Measurements from ENCODE around the gene TNP2.

TNP2 gene

DNA sequence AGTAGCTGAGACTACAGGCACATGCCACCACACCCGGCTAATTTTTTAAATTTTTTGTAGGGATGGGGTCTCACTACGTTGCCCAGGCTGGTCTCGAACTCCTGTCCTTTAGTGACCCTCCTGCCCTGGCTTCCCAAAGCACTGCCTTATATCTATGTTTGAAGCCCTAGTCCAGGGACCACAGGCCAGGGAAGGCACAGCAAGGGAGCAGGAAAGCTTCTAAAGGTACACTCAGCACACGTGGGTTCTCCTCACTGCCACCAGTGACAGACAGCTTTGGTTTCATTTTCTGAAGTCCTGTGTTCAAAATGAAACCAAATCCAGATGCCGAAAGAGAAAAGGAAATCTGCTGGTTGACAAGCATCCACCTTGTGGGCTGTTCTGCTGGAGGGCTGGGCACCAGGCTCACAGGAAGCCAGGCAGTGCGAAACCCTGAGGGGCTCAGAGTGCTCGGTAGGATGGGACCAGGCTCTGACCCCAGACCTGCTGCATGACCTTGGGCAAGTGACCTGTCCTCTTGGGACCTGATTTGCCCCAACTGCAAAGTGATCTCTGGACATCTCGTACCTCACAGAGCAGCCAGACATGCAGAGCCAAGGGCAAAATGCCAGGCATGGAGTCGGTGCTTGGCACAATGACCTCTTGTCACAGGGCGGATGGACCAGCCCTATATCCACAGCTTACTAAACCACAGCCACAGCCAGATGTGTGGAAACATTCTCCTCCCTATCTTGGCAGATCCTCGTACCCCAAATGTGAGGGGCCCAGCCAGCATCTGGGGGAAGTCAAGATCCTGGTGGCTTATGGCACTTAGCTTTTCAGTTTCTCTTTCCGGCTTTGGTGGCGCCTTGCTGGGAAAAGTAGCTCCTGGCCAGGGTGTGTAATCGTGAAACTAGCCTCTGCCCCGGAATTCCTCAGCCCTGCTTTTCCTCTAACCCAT is 10.3 kb downstream of the TNP2 start:
- Histone ChIP-seq H3K36me3 (ENCODE audit: insufficient read depth, low read length) (peaks cover 3% of the 10 kb centered on the region), H3K4me3 (ENCODE audit: low read length) (no peak overlapping the region), H3K27me3 (ENCODE audit: insufficient read depth, low read length) (peaks cover 6% of the 10 kb centered on the region; the same call in 1 of the 2 replicates), H3K9ac (ENCODE audit: low read depth, low read length) (no peak overlapping the region), H3K9me3 (ENCODE audit: insufficient read depth, low read depth, low read length) (no peaks in the 10 kb centered on the region), H3K4me1 (ENCODE audit: insufficient read depth, low read length) (peaks cover 4% of the 10 kb centered on the region; the same call in 1 of the 2 replicates), H3K27ac (ENCODE audit: low read depth, low read length) (no peak overlapping the region)
- 91% methylated on average over 15 of the region's 15 CpGs for WGBS

DNA sequence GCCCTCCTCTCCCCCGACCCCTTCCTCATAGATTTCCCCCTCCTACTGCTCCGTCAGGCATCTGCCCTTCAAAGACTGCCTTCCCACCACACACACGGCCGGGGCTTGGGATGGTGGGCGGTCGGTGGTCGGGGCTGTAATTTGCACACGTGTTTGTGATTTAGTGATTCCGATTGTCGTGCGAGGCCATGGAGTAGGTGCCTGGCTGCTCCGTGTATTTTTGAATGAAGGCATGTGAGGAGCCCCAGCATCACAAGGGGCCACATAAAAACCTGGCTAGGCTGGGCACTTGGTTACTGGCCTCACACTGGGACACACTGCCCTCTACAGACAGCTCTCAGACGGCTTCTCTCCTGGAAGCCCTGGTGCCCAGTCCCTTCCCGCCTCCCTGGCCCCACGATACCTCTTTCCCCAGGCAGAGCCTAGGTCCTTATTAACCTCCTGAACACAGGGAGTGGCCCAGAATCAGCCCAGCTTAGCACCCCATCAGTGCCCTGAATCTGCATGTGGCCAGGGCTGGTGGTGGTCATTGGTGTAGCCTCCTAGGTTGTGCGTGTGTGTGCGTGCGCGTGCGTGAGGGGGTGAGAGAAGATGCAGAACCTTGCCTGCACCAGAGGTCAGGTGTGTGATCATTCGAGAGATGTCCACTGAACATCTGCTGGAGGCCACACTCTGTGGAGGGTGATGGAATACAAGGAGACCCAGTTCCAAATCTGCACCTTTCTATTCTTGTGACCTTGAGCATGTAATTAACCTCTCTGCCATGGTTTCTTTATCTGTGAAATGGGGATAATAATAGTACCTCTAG is 11.8 kb downstream of the TNP2 start:
- no peak overlapping the region for H3K9ac ChIP-seq (ENCODE audit: low read depth, low read length)
- WGBS, result 31% methylated on average over 19 of the region's 21 CpGs
- peaks cover 11% of the 10 kb centered on the region for H3K4me1 ChIP-seq (ENCODE audit: insufficient read depth, low read length)
- no peaks in the 10 kb centered on the region for H3K9me3 ChIP-seq (ENCODE audit: insufficient read depth, low read depth, low read length)
- H3K27me3 ChIP-seq (ENCODE audit: insufficient read depth, low read length), result peaks cover 6% of the 10 kb centered on the region; the same call in 1 of the 2 replicates
- peak overlapping the region; percentile 77 for H3K4me3 ChIP-seq (ENCODE audit: low read length)
- H3K27ac ChIP-seq (ENCODE audit: low read depth, low read length), result no peak overlapping the region
- peaks cover 17% of the 10 kb centered on the region for H3K36me3 ChIP-seq (ENCODE audit: insufficient read depth, low read length)

DNA sequence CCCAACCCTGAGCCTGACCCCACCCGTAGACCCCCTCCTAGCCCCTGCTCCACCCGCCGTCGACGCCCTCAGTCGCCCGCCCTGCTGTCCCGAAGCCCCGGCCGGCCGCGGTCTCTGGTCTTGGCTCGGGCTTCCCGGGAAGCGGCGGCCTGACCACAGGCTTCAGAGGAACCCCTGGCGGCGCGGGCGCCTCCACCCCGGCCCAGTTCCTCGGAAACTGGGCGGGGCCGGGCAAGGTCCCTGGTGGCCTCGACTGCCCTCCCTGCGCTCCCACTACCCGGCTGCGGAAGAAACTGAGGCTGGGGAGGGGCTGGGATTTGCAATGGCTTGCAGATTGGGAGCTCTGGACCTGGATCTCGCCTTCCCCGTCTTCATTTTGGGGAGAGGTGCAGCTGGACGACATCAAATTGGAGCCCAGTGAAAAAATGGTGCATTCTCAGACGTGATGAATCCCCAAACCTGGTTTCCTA is 12.4 kb downstream of the TNP2 start:
- Histone ChIP-seq H3K27me3 (ENCODE audit: insufficient read depth, low read length) (peaks cover 6% of the 10 kb centered on the region; the same call in 1 of the 2 replicates), H3K36me3 (ENCODE audit: insufficient read depth, low read length) (peaks cover 23% of the 10 kb centered on the region), H3K9me3 (ENCODE audit: insufficient read depth, low read depth, low read length) (no peaks in the 10 kb centered on the region), H3K4me1 (ENCODE audit: insufficient read depth, low read length) (peaks cover 11% of the 10 kb centered on the region), H3K27ac (ENCODE audit: low read depth, low read length) (peak overlapping the region; percentile 69; the same call in 1 of the 2 replicates), H3K9ac (ENCODE audit: low read depth, low read length) (peak overlapping the region; percentile 73), H3K4me3 (ENCODE audit: low read length) (peak overlapping the region; percentile 77)
- under 1% methylated on average over 32 of the region's 32 CpGs for WGBS

DNA sequence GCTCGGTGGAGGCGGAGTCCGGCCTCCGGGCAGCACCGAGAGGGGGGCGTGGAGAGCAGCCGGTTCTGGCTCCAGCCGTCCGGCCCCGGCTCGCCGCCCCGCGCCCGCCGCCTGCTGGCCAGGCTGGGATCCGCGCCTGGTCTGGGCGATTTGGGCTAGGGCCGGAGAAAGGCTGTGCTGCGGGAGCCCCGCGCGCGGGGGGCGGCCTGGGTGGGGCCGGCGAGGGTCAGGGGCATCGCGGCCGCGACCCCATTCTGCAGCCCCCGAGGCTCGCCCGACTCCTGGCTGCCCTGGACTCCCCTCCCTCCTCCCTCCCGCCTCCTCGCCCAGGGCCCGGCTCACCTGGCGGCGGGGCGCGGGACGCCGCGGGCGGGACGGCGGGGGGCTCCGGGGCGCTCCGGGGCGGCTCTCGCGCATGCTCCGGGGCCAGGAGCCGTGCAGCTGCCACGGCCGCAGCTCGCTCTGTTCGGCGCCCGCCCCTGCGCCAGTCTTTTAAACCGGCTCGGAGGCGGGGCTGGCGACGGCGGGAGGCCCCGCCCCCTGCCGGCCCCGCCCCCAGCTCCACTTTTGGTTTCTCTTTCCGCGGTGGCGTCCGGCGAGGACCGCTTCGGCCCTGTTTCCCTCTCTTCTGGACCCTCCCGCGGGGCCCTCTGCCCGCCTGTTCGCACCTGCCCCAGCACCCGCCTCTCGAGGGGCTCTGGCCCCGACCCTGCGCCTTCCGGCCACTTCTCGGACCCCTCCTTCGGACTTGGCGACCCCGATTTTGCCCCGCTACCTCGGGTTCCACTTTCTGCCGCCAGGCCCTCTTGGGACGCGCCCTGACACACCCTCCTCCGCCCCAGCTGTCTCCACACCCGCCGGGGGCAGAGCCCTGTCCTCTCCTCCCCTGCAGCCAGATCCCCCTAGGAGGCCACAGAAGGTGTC is 13.1 kb downstream of the TNP2 start, which contains the start of gene SOCS1:
TSS of gene SOCS1 (minus strand) at position 468 of the 924 bp plus-strand sequence. CDS start 726 bp downstream, outside the sequence.
- Histone ChIP-seq H3K9me3 (ENCODE audit: insufficient read depth, low read depth, low read length) (no peaks in the 10 kb centered on the region), H3K27ac (ENCODE audit: low read depth, low read length) (peak within 1 kb of the TSS; percentile 76; the same call in 1 of the 2 replicates), H3K9ac (ENCODE audit: low read depth, low read length) (peak within 1 kb of the TSS; percentile 78), H3K36me3 (ENCODE audit: insufficient read depth, low read length) (peaks cover 23% of the 10 kb centered on the region), H3K27me3 (ENCODE audit: insufficient read depth, low read length) (peaks cover 6% of the 10 kb centered on the region; the same call in 1 of the 2 replicates), H3K4me1 (ENCODE audit: insufficient read depth, low read length) (peaks cover 11% of the 10 kb centered on the region), H3K4me3 (ENCODE audit: low read length) (peak within 1 kb of the TSS; percentile 77)
- WGBS, result under 1% methylated on average over 100 of the region's 100 CpGs

DNA sequence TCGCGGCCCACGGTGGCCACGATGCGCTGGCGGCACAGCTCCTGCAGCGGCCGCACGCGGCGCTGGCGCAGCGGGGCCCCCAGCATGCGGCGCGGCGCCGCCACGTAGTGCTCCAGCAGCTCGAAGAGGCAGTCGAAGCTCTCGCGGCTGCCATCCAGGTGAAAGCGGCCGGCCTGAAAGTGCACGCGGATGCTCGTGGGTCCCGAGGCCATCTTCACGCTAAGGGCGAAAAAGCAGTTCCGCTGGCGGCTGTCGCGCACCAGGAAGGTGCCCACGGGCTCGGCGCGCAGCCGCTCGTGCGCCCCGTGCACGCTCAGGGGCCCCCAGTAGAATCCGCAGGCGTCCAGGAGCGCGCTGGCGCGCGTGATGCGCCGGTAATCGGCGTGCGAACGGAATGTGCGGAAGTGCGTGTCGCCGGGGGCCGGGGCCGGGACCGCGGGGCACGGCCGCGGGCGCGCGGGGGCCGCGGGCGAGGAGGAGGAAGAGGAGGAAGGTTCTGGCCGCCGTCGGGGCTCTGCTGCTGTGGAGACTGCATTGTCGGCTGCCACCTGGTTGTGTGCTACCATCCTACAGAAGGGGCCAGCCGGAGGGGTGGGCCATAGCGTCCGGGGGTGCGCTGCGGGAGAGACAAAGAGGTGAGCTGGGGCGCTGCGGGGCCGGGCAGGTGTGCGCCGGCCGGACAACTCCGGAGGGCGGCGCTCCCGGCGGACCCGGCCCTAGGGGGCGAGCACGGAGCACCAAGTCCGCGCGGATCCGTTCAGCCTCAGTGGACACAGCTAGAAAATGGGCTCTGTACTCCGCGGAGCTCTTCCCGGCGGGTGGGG is 14.0 kb downstream of the TNP2 start:
- Histone ChIP-seq H3K36me3 (ENCODE audit: insufficient read depth, low read length) (peaks cover 23% of the 10 kb centered on the region), H3K27ac (ENCODE audit: low read depth, low read length) (peak overlapping the region; percentile 17; the same call in 1 of the 2 replicates), H3K9ac (ENCODE audit: low read depth, low read length) (peak overlapping the region; percentile 78), H3K27me3 (ENCODE audit: insufficient read depth, low read length) (peaks cover 6% of the 10 kb centered on the region; the same call in 1 of the 2 replicates), H3K4me3 (ENCODE audit: low read length) (peak overlapping the region; percentile 77), H3K4me1 (ENCODE audit: insufficient read depth, low read length) (peaks cover 11% of the 10 kb centered on the region), H3K9me3 (ENCODE audit: insufficient read depth, low read depth, low read length) (no peaks in the 10 kb centered on the region)
- WGBS, result 2% methylated on average over 105 of the region's 105 CpGs

DNA sequence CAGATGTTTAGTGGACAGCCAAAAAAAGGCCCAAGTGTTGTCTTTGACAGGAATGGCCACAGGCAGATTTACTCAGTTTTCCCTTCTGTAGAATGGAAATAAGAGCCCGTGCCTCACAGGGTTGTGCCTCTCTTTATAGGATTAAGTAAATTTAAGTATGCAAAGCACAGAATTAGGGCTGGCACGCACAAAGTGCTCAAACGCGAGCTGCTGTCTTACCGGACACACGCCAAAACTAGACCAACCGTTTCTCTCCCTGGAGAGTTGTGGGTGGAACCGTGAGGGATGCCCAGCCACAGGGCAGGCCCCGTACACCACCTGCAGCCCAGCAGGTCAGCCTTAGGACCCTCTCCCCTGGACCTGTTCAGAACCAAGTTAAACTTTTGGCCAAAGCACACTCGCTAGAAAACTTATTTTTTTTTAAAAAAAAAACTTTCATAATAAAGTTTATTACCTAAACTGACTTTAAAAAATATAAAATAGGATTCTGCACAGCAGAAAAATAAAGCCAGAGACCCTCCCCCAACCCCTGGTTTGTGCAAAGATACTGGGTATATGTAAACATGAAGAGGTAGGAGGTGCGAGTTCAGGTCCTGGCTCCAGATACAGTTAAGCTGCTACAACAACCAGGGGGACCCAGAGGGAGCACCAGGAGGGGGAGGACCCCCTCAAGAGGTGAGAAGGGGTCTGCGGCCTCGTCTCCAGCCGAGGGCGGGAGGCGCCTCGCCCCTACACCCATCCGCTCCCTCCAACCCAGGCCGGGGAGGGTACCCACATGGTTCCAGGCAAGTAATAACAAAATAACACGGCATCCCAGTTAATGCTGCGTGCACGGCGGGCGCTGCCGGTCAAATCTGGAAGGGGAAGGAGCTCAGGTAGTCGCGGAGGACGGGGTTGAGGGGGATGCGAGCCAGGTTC is 14.9 kb downstream of the TNP2 start:
- Histone ChIP-seq H3K4me3 (ENCODE audit: low read length) (peak overlapping the region; percentile 77), H3K27me3 (ENCODE audit: insufficient read depth, low read length) (peaks cover 6% of the 10 kb centered on the region; the same call in 1 of the 2 replicates), H3K4me1 (ENCODE audit: insufficient read depth, low read length) (peaks cover 11% of the 10 kb centered on the region), H3K36me3 (ENCODE audit: insufficient read depth, low read length) (peaks cover 23% of the 10 kb centered on the region), H3K9me3 (ENCODE audit: insufficient read depth, low read depth, low read length) (no peaks in the 10 kb centered on the region), H3K27ac (ENCODE audit: low read depth, low read length) (no peak overlapping the region), H3K9ac (ENCODE audit: low read depth, low read length) (peak overlapping the region; percentile 78)
- 39% methylated on average over 28 of the region's 29 CpGs for WGBS

DNA sequence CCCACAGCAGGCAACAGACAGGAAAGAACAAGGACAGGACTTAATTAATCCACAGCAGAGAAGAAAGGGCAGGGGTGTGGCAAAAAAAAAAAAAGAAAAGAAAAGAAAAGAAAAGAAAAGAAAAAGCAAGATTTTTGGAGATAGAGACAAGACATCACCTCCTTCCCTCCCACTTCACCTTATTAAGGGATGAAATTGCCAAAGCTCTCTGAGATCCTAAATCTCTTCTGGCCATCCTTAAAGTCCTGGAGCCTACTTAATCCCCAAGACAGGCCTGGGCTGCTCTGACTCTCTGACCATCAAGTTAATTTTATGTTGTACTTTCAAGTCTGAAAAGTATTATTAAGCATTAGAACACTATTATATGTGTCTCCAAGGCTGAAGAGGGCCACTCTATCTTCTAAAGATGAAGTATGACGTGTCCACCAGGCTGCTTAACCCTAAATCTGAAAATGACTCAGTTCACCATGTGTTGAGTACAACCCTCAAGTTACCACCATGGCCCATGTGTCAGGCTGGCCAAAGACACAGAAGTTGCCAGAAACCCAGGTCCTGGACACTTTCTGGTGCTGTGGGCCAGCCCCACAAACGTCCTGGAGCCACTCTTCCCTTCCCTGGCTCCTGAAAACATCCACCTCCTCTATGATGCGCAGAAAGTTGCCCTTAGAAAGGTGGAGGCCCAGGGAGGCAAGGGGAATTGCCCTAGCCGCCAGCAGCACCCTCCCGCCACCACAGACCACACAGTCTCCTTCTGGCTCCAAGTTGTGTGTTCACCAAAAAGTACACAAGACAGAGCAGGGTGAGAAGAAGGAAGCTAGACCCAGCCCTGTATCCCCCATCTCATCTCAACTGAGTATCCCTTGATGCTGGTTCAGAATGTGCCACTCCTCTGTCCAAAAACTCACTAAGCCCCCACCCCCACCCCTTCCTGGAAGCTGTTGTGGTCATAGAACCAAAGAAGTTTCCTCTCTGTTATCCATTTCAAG is 15.8 kb downstream of the TNP2 start:
- Histone ChIP-seq H3K27ac (ENCODE audit: low read depth, low read length) (no peak overlapping the region), H3K4me3 (ENCODE audit: low read length) (peak overlapping the region; percentile 77), H3K9ac (ENCODE audit: low read depth, low read length) (no peak overlapping the region), H3K36me3 (ENCODE audit: insufficient read depth, low read length) (peaks cover 23% of the 10 kb centered on the region), H3K4me1 (ENCODE audit: insufficient read depth, low read length) (peaks cover 11% of the 10 kb centered on the region), H3K27me3 (ENCODE audit: insufficient read depth, low read length) (peaks cover 6% of the 10 kb centered on the region; the same call in 1 of the 2 replicates), H3K9me3 (ENCODE audit: insufficient read depth, low read depth, low read length) (no peaks in the 10 kb centered on the region)
- 87% methylated on average over 5 of the region's 5 CpGs for WGBS

DNA sequence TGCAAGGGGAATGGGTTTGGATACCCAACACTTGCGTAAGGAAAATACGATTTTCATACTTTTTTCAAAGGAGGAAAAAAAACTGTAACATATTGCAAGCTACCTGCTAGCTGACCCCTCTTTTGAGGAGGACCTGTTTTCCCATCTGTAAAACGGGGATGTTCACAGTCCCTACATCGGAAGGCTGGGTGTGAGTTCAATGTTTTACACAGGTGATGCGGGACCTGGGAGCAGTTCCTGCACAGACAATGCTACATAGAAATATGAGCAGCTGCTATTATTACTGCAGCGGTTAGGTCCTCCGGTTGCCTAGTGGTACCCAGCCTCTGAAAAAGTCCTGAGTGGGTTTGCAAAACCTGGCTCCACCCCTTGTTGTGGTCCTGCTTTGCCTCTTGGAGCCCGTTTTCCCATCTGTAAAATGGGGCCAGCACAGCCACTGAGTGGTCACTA is 16.6 kb downstream of the TNP2 start:
- Histone ChIP-seq H3K9ac (ENCODE audit: low read depth, low read length) (no peak overlapping the region), H3K27me3 (ENCODE audit: insufficient read depth, low read length) (peaks cover 6% of the 10 kb centered on the region; the same call in 1 of the 2 replicates), H3K36me3 (ENCODE audit: insufficient read depth, low read length) (peaks cover 23% of the 10 kb centered on the region), H3K4me3 (ENCODE audit: low read length) (no peak overlapping the region), H3K9me3 (ENCODE audit: insufficient read depth, low read depth, low read length) (no peaks in the 10 kb centered on the region), H3K4me1 (ENCODE audit: insufficient read depth, low read length) (peaks cover 11% of the 10 kb centered on the region), H3K27ac (ENCODE audit: low read depth, low read length) (no peak overlapping the region)
- 94% methylated on average over 8 of the region's 8 CpGs for WGBS

All from HUES64 (cell line).